NT2/D1 (cell line): Measurements from ENCODE around the gene LRBA.

ENCODE experiments used
- SUZ12 ChIP-seq: IDR thresholded peaks from 2 replicates; pipeline ENCODE4 v1.6.1; 2011; ENCODE audit not compliant: insufficient read length, insufficient read depth; ENCODE audit errors: extremely low read depth
- YY1 ChIP-seq: IDR thresholded peaks from 2 replicates; pipeline ENCODE4 v1.6.1; 2011; ENCODE audit not compliant: insufficient read length, insufficient read depth
- ZNF274 ChIP-seq: IDR thresholded peaks from 2 replicates; pipeline ENCODE4 v1.6.1; 2011; ENCODE audit warnings: mild to moderate bottlenecking, low read depth, low read length

DNA sequence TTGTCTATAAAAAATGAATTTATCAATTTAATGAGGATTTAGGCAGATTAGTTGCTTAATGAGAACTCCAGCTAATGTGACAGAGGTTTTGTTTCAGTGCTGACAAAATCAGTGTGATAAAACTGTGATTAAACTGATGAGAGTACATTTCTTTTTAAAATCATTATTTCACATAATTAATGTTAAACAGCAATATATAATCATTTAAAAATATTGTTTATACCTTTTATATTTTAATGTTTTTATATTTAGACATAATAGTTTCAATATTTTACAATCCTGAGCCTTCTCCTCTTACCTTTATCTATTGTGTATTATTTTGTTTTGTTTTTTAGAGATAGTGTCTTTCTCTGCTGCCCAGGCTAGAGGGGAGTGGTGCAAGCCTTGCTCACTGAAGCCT, 480.3 kb downstream of the LRBA start:
- TF ChIP-seq ZNF274 (no peak), YY1 (no peak), SUZ12 (no peak)
